Measurements from ENCODE around the gene MDM2. TPM values are rescaled to one million over a fixed set of nuclear protein-coding genes. Genes with fewer than 3 reads are reported as not detected.

The MDM2 gene
- total RNA-seq, 1 experiment from 2014 or later = 159 TPM

GRCh38 chr12:68828672-68829068 lies 20.7 kb downstream of the MDM2 start:
- no peak overlapping the region for H2AFZ ChIP-seq (ENCODE audit: low read length)
- Mint-ChIP-seq H3K27me3 (ENCODE audit: low read depth) (no peaks in the 10 kb centered on the region), H3K36me3 (ENCODE audit: insufficient read depth in 1 of 3, low read depth in 3 of 3) (peaks cover 36 to 83% (median 63%) of the 10 kb centered on the region in 3 experiments; a peak in 6 of 7 replicates), H3K4me3 (no peak overlapping the region), H3K4me1 (peaks cover 9 to 20% of the 10 kb centered on the region in 2 experiments), H3K27ac (no peak overlapping the region), H3K9me3 (no peaks in the 10 kb centered on the region)
- H2AK5ac ChIP-seq (ENCODE audit: insufficient read length, low read length) = no peak overlapping the region
- H3K23ac ChIP-seq (ENCODE audit: insufficient read length, low read depth, low read length) = no peak overlapping the region
- H3K27me3 ChIP-seq (ENCODE audit: insufficient read depth, low read length) = no peaks in the 10 kb centered on the region
- H4K8ac ChIP-seq (replicated peaks; ENCODE audit: insufficient read length, low read depth, low read length) = no peak overlapping the region
- H3K4me1 ChIP-seq (ENCODE audit: insufficient read depth, low read length) = no peaks in the 10 kb centered on the region
- no peak overlapping the region for H3K56ac ChIP-seq (ENCODE audit: insufficient read length, low read depth, low read length)
- no peaks in the 10 kb centered on the region for H3K79me1 ChIP-seq (ENCODE audit: insufficient read depth, low read depth, low read length, poor library complexity, severe bottlenecking)
- no CpG with 5 or more reads among the region's 7 CpGs for WGBS (ENCODE audit: extremely low coverage, insufficient read length, low lambda C conversion rate)
- H3K23me2 ChIP-seq (ENCODE audit: insufficient read length, low read depth, low read length, poor library complexity, severe bottlenecking) = no peaks in the 10 kb centered on the region
- no peaks in the 10 kb centered on the region for H3K9me3 ChIP-seq (ENCODE audit: control insufficient read depth, low read depth, low read length)
- H2BK120ac ChIP-seq (ENCODE audit: low read depth, low read length, poor library complexity, severe bottlenecking) = no peak overlapping the region
- H2BK12ac ChIP-seq (ENCODE audit: insufficient read length, low read depth, low read length) = no peak overlapping the region
- H3K18ac ChIP-seq (ENCODE audit: insufficient read length, low read depth, low read length) = no peak overlapping the region
- no peak overlapping the region for H2BK15ac ChIP-seq (ENCODE audit: low read depth, low read length)
- DNase-seq = no peak
- no peak overlapping the region for H4K91ac ChIP-seq (ENCODE audit: insufficient read length, low read depth, low read length)
- no peak overlapping the region for H3K4me2 ChIP-seq (ENCODE audit: insufficient read depth, insufficient read length, low read length)
- no peak for TF ChIP-seq CTCF (conservative IDR thresholded peaks at IDR 0.05)
- H3K14ac ChIP-seq (ENCODE audit: insufficient read depth, low read length) = no peak overlapping the region
- H3T11ph ChIP-seq (ENCODE audit: low read length) = no peak overlapping the region
- H2BK5ac ChIP-seq (ENCODE audit: insufficient read length, low read length) = no peak overlapping the region
- no peak overlapping the region for H3K27ac ChIP-seq (ENCODE audit: insufficient read length, low read depth, low read length)
- no peak overlapping the region for H4K5ac ChIP-seq (ENCODE audit: insufficient read length, low read depth, low read length)
- H2BK20ac ChIP-seq (ENCODE audit: low read depth, low read length, poor library complexity, severe bottlenecking) = no peak overlapping the region
- no peaks in the 10 kb centered on the region for H4K20me1 ChIP-seq (ENCODE audit: control insufficient read depth, insufficient read depth, insufficient read length)
- no peak overlapping the region for H3K9ac ChIP-seq (ENCODE audit: extremely low read depth, insufficient read length, low read length)
- H3K4ac ChIP-seq (ENCODE audit: low read depth, low read length) = no peak overlapping the region
- H3K79me2 ChIP-seq (ENCODE audit: insufficient read depth, low read length) = no peaks in the 10 kb centered on the region
